SU-DHL-6 (cell line): ENCODE data around the gene SLC5A2.
A peak's percentile ranks its signal among the peaks of the same experiment; 100 is the strongest.

Experiments used
- H2AFZ ChIP-seq: fragments of 200-600 bp; sonication (generic); 2 replicates; pipeline ENCODE4 v1.6.1; 2014; ENCODE audit warnings: low read depth, mild to moderate bottlenecking, moderate library complexity, mixed read lengths, antibody characterized with exemption, low read length; ENCODE audit not compliant: severe bottlenecking
- H3F3A ChIP-seq: fragments of 200-600 bp; shearing (Covaris generic); 2 replicates; pipeline ENCODE4 v1.6.0; 2016; ENCODE audit warnings: antibody characterized with exemption, mild to moderate bottlenecking; ENCODE audit not compliant: insufficient read depth
- H3K27ac ChIP-seq: fragments of 200-600 bp; sonication (generic); 2 replicates; pipeline ENCODE4 v1.5.1; 2016; ENCODE audit warnings: low read depth, mild to moderate bottlenecking, low read length, moderate library complexity, mixed read lengths
- H3K27me3 ChIP-seq: fragments of 200-600 bp; sonication (generic), shearing (Covaris generic); 2 replicates; pipeline ENCODE4 v1.6.0; 2014; ENCODE audit warnings: mild to moderate bottlenecking, low read length
- H3K36me3 ChIP-seq: fragments of 200-600 bp; sonication (generic); 2 replicates; pipeline ENCODE4 v1.6.1; 2014; ENCODE audit warnings: mild to moderate bottlenecking, low read length, mixed read lengths
- H3K4me2 ChIP-seq: fragments of 300-600, 200-600 bp; shearing (Covaris generic), sonication (generic); 2 replicates; pipeline ENCODE4 v1.6.0; 2014; ENCODE audit warnings: low read length, low read depth, mild to moderate bottlenecking; ENCODE audit not compliant: poor library complexity, severe bottlenecking
- H3K4me3 ChIP-seq: fragments of 200-600 bp; sonication (generic); 2 replicates; pipeline ENCODE4 v1.5.1; 2014; ENCODE audit warnings: antibody characterized with exemption, low read length, mild to moderate bottlenecking, mixed read lengths; ENCODE audit not compliant: insufficient read depth, poor library complexity, severe bottlenecking
- H3K79me2 ChIP-seq: fragments of 200-600 bp; sonication (generic); 2 replicates; pipeline ENCODE4 v1.6.1; 2014; ENCODE audit warnings: mild to moderate bottlenecking, low read length, moderate library complexity; ENCODE audit not compliant: insufficient read depth
- H3K9ac ChIP-seq: fragments of 200-600 bp; sonication (generic); 2 replicates; pipeline ENCODE4 v1.7.0; 2014; ENCODE audit warnings: mild to moderate bottlenecking, low read length
- H3K9me2 ChIP-seq: fragments of 200-600 bp; sonication (generic); replicated peaks from 2 replicates; pipeline ENCODE4 v1.6.1; 2014; ENCODE audit warnings: low read length; ENCODE audit not compliant: insufficient read depth
- H3K9me3 ChIP-seq: fragments of 200-600 bp; sonication (generic); 2 replicates; pipeline ENCODE4 v1.6.1; 2014; ENCODE audit warnings: low read length, mixed read lengths; ENCODE audit not compliant: insufficient read depth
- H4K20me1 ChIP-seq: fragments of 200-600 bp; sonication (generic); 2 replicates; pipeline ENCODE4 v1.6.1; 2014; ENCODE audit warnings: low read depth, mild to moderate bottlenecking, antibody characterized with exemption, low read length, moderate library complexity, mixed read lengths
- CTCF ChIP-seq: fragments of 200-600 bp; sonication (generic); IDR thresholded peaks from one replicate; pipeline ENCODE4 v1.5.1; 2017; ENCODE audit warnings: antibody characterized with exemption, mild to moderate bottlenecking, low read length, moderate library complexity; ENCODE audit not compliant: insufficient read depth, poor library complexity, severe bottlenecking
- EZH2phosphoT487 ChIP-seq: fragments of 200-600 bp; sonication (generic), shearing (Covaris generic); conservative IDR thresholded peaks from 2 replicates; pipeline ENCODE4 v1.6.1; 2018; ENCODE audit warnings: mild to moderate bottlenecking, antibody characterized with exemption, low read length, moderate library complexity, mixed read lengths

SLC5A2 gene

GRCh38 chr16:31487720-31488467 is 5.0 kb downstream of the SLC5A2 start:
- TF ChIP-seq CTCF (no peak), EZH2phosphoT487 (no peak)
- H3F3A ChIP-seq = no peaks in the 10 kb centered on the region
- no peaks in the 10 kb centered on the region for H3K27me3 ChIP-seq
- peak overlapping the region; percentile 48 for H3K4me2 ChIP-seq
- no peaks in the 10 kb centered on the region for H3K79me2 ChIP-seq
- no peaks in the 10 kb centered on the region for H4K20me1 ChIP-seq
- H3K9ac ChIP-seq = peak overlapping the region; percentile 8; the same call in 1 of the 2 replicates
- no peaks in the 10 kb centered on the region for H3K9me3 ChIP-seq
- no peaks in the 10 kb centered on the region for H3K36me3 ChIP-seq
- H3K4me3 ChIP-seq = no peak overlapping the region
- no peak overlapping the region for H3K27ac ChIP-seq
- peak overlapping the region; percentile 24 for H2AFZ ChIP-seq
- no peaks in the 10 kb centered on the region for H3K9me2 ChIP-seq

- H3K4me2 ChIP-seq = peak overlapping the region; percentile 48
- H3K79me2 ChIP-seq = no peaks in the 10 kb centered on the region
- H3K36me3 ChIP-seq = no peaks in the 10 kb centered on the region
- H2AFZ ChIP-seq = no peak overlapping the region
- no peaks in the 10 kb centered on the region for H3K9me2 ChIP-seq
- H4K20me1 ChIP-seq = no peaks in the 10 kb centered on the region
- H3K9me3 ChIP-seq = no peaks in the 10 kb centered on the region
- H3K27ac ChIP-seq = no peak overlapping the region
- TF ChIP-seq EZH2phosphoT487 (no peak), CTCF (no peak)
- H3K9ac ChIP-seq = no peak overlapping the region
- no peaks in the 10 kb centered on the region for H3K27me3 ChIP-seq
- no peaks in the 10 kb centered on the region for H3F3A ChIP-seq
- no peak overlapping the region for H3K4me3 ChIP-seq
Observed at GRCh38 chr16:31488468-31489297, 5.8 kb downstream of the SLC5A2 start.

- no peak overlapping the region for H3K4me2 ChIP-seq
- H3K27ac ChIP-seq = no peak overlapping the region
- no peaks in the 10 kb centered on the region for H3F3A ChIP-seq
- no peaks in the 10 kb centered on the region for H4K20me1 ChIP-seq
- no peaks in the 10 kb centered on the region for H3K36me3 ChIP-seq
- no peaks in the 10 kb centered on the region for H3K27me3 ChIP-seq
- no peak overlapping the region for H2AFZ ChIP-seq
- no peak overlapping the region for H3K9ac ChIP-seq
- H3K4me3 ChIP-seq = no peak overlapping the region
- H3K9me3 ChIP-seq = no peaks in the 10 kb centered on the region
- no peaks in the 10 kb centered on the region for H3K9me2 ChIP-seq
- TF ChIP-seq CTCF (no peak), EZH2phosphoT487 (no peak)
- H3K79me2 ChIP-seq = no peaks in the 10 kb centered on the region
Observed at GRCh38 chr16:31489298-31489564, 6.3 kb downstream of the SLC5A2 start.
